ENCODE measurements around the gene UBR4.

GRCh38 chr1:19076841-19077616 lies 133.0 kb downstream of the UBR4 start:
- TF ChIP-seq CTCF (IDR thresholded peaks at IDR 0.05 in 2 of 3, conservative IDR thresholded peaks at IDR 0.05 in 1 of 3; ENCODE audit: borderline replicate concordance in 1 of 3, insufficient read depth in 1 of 3, low read depth in 2 of 3, low read length in 2 of 3) (no peak), RAD21 (IDR thresholded peaks at IDR 0.05; ENCODE audit: low read depth) (no peak), EGR1 (IDR thresholded peaks at IDR 0.05; ENCODE audit: low read depth) (no peak), EZH2 (IDR thresholded peaks at IDR 0.05) (no peak), SIN3A (IDR thresholded peaks at IDR 0.05; ENCODE audit: low read depth) (no peak), POLR2AphosphoS5 (IDR thresholded peaks at IDR 0.05; ENCODE audit: low read depth, low read length) (no peak)

Data from HCT116 (cell line).